ENCODE measurements around the gene SLC2A13.

GRCh38 chr12:39959467-39959866, 146.4 kb downstream of the SLC2A13 start:
- TF ChIP-seq CTCF (IDR thresholded peaks at IDR 0.05) (no peak), POLR2A (IDR thresholded peaks at IDR 0.05) (no peak)

Measured in body of pancreas (tissue), 4 donors.